Vagina (tissue), 2 donors: ENCODE data around the gene ZNF37A. TPM values are rescaled to one million over a fixed set of nuclear protein-coding genes. Genes with fewer than 3 reads are reported as not detected.

ENCODE experiments used
- DNase-seq, 2 donors: peaks; one replicate each; pipeline ENCODE4 v3.0.0-alpha.2; 2017; ENCODE audit errors: extremely low spot score in 2 of 2
- H3K27ac ChIP-seq: fragments of 200-600 bp; sonication (generic); one replicate; pipeline ENCODE4 v1.5.1; 2019
- H3K27me3 ChIP-seq: fragments of 200-600 bp; sonication (generic); one replicate; pipeline ENCODE4 v1.5.1; 2019
- H3K36me3 ChIP-seq, 2 donors: fragments of 200-600 bp; sonication (generic); one replicate each; pipeline ENCODE4 v1.5.1; 2017 to 2019
- H3K4me1 ChIP-seq: fragments of 200-600 bp; sonication (generic); one replicate; pipeline ENCODE4 v1.5.1; 2019
- H3K4me3 ChIP-seq, 2 donors: fragments of 200-600 bp; sonication (generic); 1 replicate in 1 of 2; 2 replicates in 1 of 2; pipeline ENCODE4 v1.5.1; 2016 to 2019
- H3K9me3 ChIP-seq: fragments of 200-600 bp; sonication (generic); one replicate; pipeline ENCODE4 v1.5.1; 2019
- POLR2A ChIP-seq, 2 donors: fragments of 450-650 bp; IDR thresholded peaks; one replicate each; pipeline ENCODE4 v1.6.1; 2017; ENCODE audit warnings: antibody characterized with exemption in 2 of 2, mild to moderate bottlenecking in 2 of 2, moderate library complexity in 2 of 2
- POLR2AphosphoS5 ChIP-seq, 2 donors: sonication (generic); formaldehyde crosslinking; IDR thresholded peaks; one replicate each; pipeline ENCODE4 v1.9.0; 2017; ENCODE audit warnings: antibody characterized with exemption in 2 of 2, mild to moderate bottlenecking in 2 of 2, low read depth in 1 of 2; ENCODE audit not compliant: insufficient read depth in 1 of 2
- intact Hi-C: fragments of 100-400 bp; cut with DNase I; formaldehyde crosslinking; loops from one replicate; pipeline ENCODE4 v1.15.1; 2023
- total RNA-seq: library from RNA; depleted of rRNA; stranded (reverse); fragments of >200 nt; gene quantifications from one replicate; pipeline ENCODE4 v1.2.3, GENCODE V29; 2016
- TF ChIP-seq, protein P1 (sequence below), 3 experiments: fragments of 450-650 bp in 2 of 3; fragments of 200-600 bp in 1 of 3; sonication (generic) in 1 of 3; IDR thresholded peaks; one replicate each; pipeline ENCODE4 v1.5.1; 2017 to 2019; ENCODE audit warnings: antibody characterized with exemption in 3 of 3, mild to moderate bottlenecking in 2 of 3, moderate library complexity in 2 of 3

The ZNF37A gene
- total RNA-seq, 1 donor from 2014 or later: 14.5 TPM

- Histone ChIP-seq H3K27me3 (no peaks in the 10 kb centered on the region), H3K27ac (no peak overlapping the region), H3K4me3 (no peak overlapping the region), H3K4me1 (no peaks in the 10 kb centered on the region), H3K9me3 (peaks cover 10% of the 10 kb centered on the region), H3K36me3 (no peaks in the 10 kb centered on the region)
- intact Hi-C loops: no loop called here
- TF ChIP-seq POLR2AphosphoS5 (IDR thresholded peaks at IDR 0.05; ENCODE audit: insufficient read depth in 1 of 2, low read depth in 1 of 2) (no peak), POLR2A (IDR thresholded peaks at IDR 0.05) (no peak)
- TF ChIP-seq, protein P1, sequence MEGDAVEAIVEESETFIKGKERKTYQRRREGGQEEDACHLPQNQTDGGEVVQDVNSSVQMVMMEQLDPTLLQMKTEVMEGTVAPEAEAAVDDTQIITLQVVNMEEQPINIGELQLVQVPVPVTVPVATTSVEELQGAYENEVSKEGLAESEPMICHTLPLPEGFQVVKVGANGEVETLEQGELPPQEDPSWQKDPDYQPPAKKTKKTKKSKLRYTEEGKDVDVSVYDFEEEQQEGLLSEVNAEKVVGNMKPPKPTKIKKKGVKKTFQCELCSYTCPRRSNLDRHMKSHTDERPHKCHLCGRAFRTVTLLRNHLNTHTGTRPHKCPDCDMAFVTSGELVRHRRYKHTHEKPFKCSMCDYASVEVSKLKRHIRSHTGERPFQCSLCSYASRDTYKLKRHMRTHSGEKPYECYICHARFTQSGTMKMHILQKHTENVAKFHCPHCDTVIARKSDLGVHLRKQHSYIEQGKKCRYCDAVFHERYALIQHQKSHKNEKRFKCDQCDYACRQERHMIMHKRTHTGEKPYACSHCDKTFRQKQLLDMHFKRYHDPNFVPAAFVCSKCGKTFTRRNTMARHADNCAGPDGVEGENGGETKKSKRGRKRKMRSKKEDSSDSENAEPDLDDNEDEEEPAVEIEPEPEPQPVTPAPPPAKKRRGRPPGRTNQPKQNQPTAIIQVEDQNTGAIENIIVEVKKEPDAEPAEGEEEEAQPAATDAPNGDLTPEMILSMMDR (IDR thresholded peaks at IDR 0.05): no peak
- DNase-seq: no peak
Observed at GRCh38 chr10:38156416-38157269, 62.5 kb downstream of the ZNF37A start.

- no peak overlapping the region for H3K4me3 ChIP-seq
Observed at GRCh38 chr10:38157270-38157685, 63.1 kb downstream of the ZNF37A start.

DNA sequence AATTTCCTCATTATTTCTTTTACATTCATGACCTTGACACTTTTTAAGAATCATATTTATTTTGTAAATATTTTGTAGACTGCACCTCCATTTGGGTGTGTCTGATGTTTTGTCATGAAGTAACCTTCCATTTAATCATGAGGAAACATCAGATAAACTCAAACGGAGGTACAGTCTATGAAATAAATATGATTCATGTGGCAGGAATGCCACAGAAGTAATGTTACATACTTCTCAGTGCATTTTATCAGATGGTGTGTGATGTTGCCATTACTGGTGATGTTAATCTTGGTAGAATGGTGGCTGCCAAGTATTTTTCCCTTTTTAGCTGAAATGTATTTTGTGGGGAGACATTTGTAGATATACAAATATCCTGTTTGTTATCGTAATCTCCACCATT is 64.9 kb downstream of the ZNF37A start:
- Histone ChIP-seq H3K4me1 (no peaks in the 10 kb centered on the region), H3K27me3 (no peaks in the 10 kb centered on the region), H3K4me3 (no peak overlapping the region), H3K36me3 (no peaks in the 10 kb centered on the region), H3K27ac (no peak overlapping the region), H3K9me3 (peaks cover 10% of the 10 kb centered on the region)
- DNase-seq: no peak
- intact Hi-C loops: no loop called here
- TF ChIP-seq POLR2AphosphoS5 (IDR thresholded peaks at IDR 0.05; ENCODE audit: insufficient read depth in 1 of 2, low read depth in 1 of 2) (no peak), POLR2A (IDR thresholded peaks at IDR 0.05) (no peak)
- TF ChIP-seq, protein P1 (IDR thresholded peaks at IDR 0.05): no peak

More at GRCh38 chr10:38157270-38157685, 63.1 kb downstream of the ZNF37A start:
- TF ChIP-seq, protein P1 (IDR thresholded peaks at IDR 0.05): no peak
- TF ChIP-seq POLR2A (IDR thresholded peaks at IDR 0.05) (no peak), POLR2AphosphoS5 (IDR thresholded peaks at IDR 0.05; ENCODE audit: insufficient read depth in 1 of 2, low read depth in 1 of 2) (no peak)
- H3K27ac ChIP-seq: no peak overlapping the region
- no peaks in the 10 kb centered on the region for H3K36me3 ChIP-seq
- DNase-seq: no peak
- intact Hi-C loops: no loop called here
- H3K9me3 ChIP-seq: peaks cover 10% of the 10 kb centered on the region
- no peaks in the 10 kb centered on the region for H3K27me3 ChIP-seq
- H3K4me1 ChIP-seq: no peaks in the 10 kb centered on the region

GRCh38 chr10:38163617-38164016 is 69.5 kb downstream of the ZNF37A start:
- Histone ChIP-seq H3K27ac (no peak overlapping the region), H3K9me3 (peaks cover 10% of the 10 kb centered on the region), H3K36me3 (no peaks in the 10 kb centered on the region), H3K27me3 (no peaks in the 10 kb centered on the region), H3K4me3 (no peak overlapping the region), H3K4me1 (no peaks in the 10 kb centered on the region)
- TF ChIP-seq POLR2AphosphoS5 (IDR thresholded peaks at IDR 0.05; ENCODE audit: insufficient read depth in 1 of 2, low read depth in 1 of 2) (no peak), POLR2A (IDR thresholded peaks at IDR 0.05) (no peak)
- TF ChIP-seq, protein P1 (IDR thresholded peaks at IDR 0.05): no peak
- intact Hi-C loops: no loop called here
- DNase-seq: no peak

DNA sequence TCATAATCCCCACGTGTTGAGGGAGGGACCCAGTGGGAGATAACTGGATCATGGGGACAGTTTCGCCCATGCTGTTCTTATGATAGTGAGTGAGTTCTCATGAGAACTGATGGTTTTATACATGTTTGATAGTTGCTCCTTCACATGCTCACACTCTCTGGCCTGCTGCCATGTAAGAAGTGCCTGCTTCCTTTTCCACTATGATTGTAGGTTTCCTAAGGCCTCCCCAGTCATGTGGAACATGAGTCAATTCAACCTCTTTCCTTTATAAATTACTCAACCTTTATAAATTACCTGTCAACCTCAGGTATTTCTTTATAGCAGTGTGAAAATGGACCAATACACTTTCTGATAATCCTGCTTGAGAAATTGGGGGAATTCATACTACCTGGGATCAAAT is 80.2 kb downstream of the ZNF37A start:
- no peak overlapping the region for H3K27ac ChIP-seq
- no peaks in the 10 kb centered on the region for H3K36me3 ChIP-seq
- no peak for DNase-seq
- no peak overlapping the region for H3K4me3 ChIP-seq
- intact Hi-C loops: no loop called here
- TF ChIP-seq POLR2A (IDR thresholded peaks at IDR 0.05): no peak
- TF ChIP-seq, protein P1 (IDR thresholded peaks at IDR 0.05): no peak
- no peak for TF ChIP-seq POLR2AphosphoS5 (IDR thresholded peaks at IDR 0.05; ENCODE audit: insufficient read depth in 1 of 2, low read depth in 1 of 2)
- peaks cover 3% of the 10 kb centered on the region for H3K9me3 ChIP-seq
- no peaks in the 10 kb centered on the region for H3K4me1 ChIP-seq
- no peaks in the 10 kb centered on the region for H3K27me3 ChIP-seq
